HG03342 (cell line): ENCODE data around the gene RASL10B.
"Not testable (repeated sequence)": the region's sequence is repeated elsewhere in the genome, so short reads cannot be mapped to it uniquely, and the experiment has no call there.

Source experiments
- ATAC-seq: cut with Tn5 transposase; IDR thresholded peaks from one replicate; pipeline ENCODE4 v1.9.1; 2021; ENCODE audit warnings: mild to moderate bottlenecking, moderate library complexity; ENCODE audit not compliant: unreplicated experiment

Gene RASL10B

DNA sequence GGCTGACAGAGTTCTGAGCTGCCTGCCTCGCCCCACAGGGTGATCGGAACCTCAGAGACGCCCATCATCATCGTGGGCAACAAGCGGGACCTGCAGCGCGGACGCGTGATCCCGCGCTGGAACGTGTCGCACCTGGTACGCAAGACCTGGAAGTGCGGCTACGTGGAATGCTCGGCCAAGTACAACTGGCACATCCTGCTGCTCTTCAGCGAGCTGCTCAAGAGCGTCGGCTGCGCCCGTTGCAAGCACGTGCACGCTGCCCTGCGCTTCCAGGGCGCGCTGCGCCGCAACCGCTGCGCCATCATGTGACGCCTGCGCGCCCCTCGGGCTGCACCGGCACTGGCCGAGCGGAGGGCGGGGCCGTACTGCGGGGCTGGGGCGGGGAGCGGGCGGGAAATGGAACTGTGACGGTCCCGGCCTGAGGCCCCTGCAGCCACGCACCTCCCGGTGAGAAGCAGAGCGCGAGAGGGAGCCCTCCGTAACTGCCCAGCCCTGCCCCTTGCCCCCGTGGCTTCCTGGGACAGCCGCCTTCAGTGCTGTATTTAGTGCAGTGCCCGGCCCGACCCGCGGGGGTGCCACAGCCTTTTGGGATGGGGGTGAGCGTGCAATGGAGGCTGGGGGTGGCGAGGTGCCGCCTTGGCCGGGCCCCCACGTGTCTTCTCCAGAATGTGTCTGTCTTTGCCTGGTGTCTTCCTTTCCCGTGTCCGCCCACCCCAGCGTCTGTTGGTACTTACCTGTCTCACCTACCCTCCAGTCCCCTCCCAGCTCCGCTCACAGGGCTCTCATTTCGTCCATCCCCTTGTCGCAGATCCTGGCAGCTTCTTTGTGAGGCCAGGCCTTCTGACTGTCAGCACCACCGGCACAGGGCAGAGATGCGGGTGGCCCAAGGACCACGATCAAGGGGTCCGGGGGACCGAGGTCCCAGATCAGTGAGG lies 9.8 kb downstream of the RASL10B start:
- no peak for ATAC-seq

- no peak for ATAC-seq
Measured at GRCh38 chr17:35742496-35742895, 11.1 kb downstream of the RASL10B start.

- ATAC-seq = no peak
Measured at GRCh38 chr17:35742896-35743477, 11.5 kb downstream of the RASL10B start.

DNA sequence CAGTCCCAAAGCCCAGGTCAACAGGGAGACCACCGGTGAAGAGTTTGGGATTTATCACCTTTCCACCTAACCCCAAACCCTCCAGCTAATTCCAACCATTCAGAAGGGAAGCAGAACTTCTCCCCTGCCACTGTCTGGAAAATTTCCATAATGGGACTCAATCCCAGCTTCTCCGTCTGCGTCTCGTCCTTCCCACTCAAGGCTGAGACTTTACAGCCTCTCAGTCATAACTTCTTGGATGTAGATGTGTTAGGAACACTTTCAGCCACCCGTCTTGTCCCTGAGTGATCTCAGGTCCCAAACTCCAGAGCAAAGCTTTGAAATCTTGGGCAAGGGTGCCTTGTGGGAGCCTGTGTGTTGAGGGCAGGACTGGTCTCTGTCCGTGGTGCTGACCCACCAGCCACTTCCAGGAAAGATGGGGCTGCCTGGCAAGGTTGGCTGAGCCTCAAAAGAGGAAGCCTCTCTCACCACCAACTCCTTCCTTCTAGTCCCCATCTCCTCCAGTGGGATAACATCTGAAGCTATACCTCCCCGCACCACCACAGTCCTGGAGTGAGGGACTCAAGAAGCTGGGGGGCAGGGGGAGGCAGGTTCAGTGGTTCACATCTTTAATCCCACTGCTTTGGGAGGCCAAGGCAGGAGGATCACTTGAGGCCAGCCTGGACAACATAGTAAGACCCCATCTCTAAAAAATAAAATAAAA lies 12.3 kb downstream of the RASL10B start:
- no peak for ATAC-seq

DNA sequence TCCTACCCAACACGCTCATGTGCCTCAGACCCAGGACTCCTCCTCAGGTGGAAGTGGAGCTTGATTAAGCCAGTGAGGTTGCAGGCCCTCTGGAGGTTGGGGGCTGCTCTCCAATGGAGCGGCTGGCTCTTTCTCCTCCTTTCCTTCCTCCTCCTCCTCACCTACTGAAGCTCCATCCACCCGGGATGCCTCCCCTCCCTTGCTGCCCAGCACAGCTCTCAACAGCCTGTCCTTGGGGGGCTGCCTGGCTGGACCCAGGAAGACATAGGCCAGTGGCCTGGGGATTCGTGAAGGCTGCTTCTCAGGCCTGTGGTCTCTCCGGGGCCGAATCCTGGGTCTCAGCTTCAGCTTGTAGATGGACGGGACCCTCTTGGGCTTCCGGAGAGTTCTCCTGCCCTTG lies 13.4 kb downstream of the RASL10B start:
- no peak for ATAC-seq

GRCh38 chr17:35745246-35745645 lies 13.8 kb downstream of the RASL10B start:
- no peak for ATAC-seq

GRCh38 chr17:35745749-35746320 lies 14.4 kb downstream of the RASL10B start:
- no peak for ATAC-seq

DNA sequence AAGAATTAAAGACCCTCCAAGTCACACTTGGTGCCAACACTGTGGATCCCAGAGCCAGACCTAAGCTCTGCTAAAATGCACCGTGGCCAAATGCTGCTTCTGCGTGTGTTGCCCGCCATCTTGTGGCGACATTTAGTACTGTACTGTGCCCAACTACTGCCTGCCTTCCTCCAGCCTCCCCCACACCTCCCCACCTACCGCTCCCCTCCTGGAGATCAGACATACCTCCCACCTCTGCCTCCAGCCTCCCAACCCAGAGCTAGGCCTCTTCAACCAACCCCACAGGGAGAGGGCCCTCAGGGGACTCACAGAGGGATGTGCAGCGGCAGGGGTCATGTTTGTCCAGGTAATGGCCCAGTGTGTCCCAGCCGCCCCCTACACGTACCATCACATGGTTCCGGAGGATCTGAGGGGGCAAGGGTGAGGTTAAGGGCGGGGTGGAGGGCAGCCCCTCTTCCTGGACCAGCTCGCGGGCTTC lies 16.1 kb downstream of the RASL10B start:
- ATAC-seq = no peak

DNA sequence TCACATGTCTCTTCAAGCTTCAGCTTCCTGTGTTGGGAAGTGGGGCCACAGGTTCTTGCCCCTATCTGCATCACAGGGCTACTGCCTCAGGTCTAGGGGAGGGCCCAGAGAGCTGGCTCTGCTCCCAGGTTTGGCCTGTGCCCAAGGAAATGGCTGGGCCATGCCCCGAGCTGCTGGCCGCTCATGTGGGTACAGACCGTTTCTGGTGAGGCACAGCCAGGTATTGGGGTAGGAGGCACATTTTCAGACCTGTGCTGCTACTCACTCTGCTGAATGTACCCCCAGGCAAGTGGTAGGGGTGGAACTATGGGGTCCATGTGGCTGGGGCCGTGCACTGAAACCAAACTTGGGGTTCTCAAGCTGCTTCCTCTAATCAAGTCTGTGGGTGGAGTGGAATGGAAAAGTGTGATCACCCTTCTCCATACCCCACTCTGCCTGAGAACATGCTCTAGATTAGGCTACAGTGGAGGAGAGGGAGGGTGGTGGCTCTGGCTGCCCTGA lies 17.0 kb downstream of the RASL10B start:
- no peak for ATAC-seq

DNA sequence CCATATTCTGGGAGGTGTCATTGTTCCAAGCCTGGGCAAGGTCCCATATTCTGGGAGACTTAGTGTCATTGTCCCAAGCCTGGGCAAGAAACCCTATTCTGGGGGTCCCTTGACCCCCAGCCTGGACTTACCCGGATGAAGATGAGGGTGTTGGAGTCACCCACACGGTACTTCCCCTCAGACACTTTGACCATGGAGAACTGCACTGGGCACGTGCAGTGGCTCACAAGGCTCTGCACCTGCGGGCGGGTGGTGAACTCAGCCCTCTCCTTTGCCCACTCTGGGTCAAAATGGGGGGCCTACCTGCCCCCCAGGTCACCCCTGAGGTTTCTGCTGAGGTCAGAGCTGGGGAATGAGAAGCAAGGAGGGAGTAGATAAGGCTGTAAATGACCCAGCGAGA lies 17.5 kb downstream of the RASL10B start:
- no peak for ATAC-seq

GRCh38 chr17:35749560-35750412 lies 18.3 kb downstream of the RASL10B start:
- ATAC-seq = no peak

DNA sequence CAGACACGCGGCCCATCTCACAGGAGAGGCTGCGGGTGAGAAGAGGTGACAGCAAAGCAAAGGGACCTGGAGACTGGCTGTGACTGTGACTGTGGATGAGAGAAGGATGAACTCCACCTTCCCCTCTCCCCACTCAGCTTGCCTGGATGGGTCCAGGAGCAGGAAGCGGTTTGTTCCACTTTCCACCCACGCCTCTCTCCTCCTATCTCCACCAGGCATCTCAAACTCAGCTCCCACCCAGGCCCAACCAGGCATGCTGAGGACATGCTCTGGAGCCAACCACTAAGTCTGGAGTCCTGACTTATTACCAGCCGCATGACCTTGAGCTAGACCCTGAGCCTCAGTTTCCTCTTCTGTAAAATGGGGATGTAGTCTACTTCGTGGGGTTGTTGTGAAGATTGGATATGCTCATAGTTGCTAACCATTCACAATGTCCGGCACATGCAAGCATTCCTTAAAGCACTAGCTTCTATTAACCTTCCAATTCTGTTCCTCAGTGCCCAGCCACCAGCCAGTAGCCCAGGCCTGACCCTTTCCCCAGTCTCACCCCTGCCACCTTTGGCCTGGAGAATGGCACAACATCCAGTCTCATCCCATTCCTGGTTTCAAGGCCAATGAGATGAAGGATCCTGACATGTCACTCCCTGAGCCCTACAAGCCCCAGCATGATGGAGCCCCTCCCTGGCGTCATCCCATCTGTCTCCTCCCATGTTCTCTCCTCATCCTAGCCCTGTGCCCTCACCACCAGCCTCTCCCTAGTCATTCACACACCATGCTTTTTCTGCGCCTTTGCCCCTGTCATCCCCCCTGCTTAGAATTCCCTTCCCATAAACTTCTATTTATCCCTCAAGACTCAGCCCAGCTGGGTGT lies 19.3 kb downstream of the RASL10B start:
- no peak for ATAC-seq

GRCh38 chr17:35751541-35751940 lies 20.1 kb downstream of the RASL10B start:
- ATAC-seq = not testable (repeated sequence)

DNA sequence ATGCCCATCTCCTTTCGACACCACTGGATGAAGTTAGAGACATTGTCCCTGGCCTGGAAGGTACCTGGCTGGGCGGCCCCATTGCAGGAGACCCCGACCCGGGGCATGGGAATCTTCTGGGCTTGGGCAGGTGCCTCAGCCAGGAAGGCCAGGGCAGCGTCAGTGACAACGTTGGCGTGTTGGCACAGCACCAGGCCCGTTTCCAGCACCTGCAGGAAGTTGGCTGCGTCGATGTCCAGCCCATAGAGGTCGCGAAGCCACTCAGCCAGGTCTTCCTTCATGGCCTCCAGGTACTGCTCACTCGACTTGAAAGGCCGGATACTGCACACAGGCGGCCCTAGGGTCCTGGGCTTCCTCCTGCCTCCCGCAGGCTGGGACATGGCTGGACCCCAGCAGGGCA lies 21.0 kb downstream of the RASL10B start:
- no peak for ATAC-seq

- ATAC-seq = no peak
Measured at GRCh38 chr17:35752945-35753764, 21.7 kb downstream of the RASL10B start, which contains the start of gene GAS2L2. Gene GAS2L2, minus strand, starts transcription at chr17:35753239. Its CDS starts 389 bp downstream, at chr17:35752850.

- ATAC-seq = no peak
Measured at GRCh38 chr17:35757243-35757642, 25.8 kb downstream of the RASL10B start.

DNA sequence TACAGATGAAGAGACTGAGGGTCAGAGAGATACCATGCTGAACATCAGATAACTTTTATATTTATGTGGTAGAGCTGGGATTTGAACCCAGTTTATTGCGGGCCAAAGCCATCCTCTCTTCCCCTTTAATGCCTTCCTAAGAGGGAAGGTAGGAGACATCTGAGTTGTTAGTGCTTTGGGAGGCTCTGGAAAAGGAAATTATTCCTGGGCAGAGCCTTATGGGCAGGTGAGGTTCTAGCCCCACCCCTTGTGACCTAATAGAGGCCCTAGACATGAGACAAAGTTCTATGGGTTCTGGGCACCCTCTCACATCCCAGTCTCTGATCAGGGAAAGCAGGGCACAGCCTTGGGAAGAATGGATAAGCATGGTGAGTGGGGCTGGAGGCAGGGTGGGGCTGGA lies 29.1 kb downstream of the RASL10B start, which contains the start of gene C17orf50:
C17orf50 (plus strand) TSS at position 301 of the 400 bp plus-strand sequence; CDS start at position 356, 55 bp downstream.
- no peak for ATAC-seq

GRCh38 chr17:35761601-35762000 lies 30.2 kb downstream of the RASL10B start:
- ATAC-seq = no peak
